Keratinocyte (primary cell): ENCODE results near the gene SMCHD1. TPM values are rescaled to one million over a fixed set of nuclear protein-coding genes. Genes with fewer than 3 reads are reported as not detected.

Source experiments
- DNase-seq: peaks from one replicate; pipeline ENCODE4 v3.0.0-alpha.2; 2011; ENCODE audit warnings: low read depth, missing footprints, low spot score
- FAIRE-seq: peaks from 2 replicates; lab custom pipeline; 2011; peaks lifted over from hg19 to GRCh38; lab: Jason Lieb, UNC
- H2AFZ ChIP-seq: 2 replicates; pipeline ENCODE4 v1.6.0; 2012; ENCODE audit warnings: low read length, control low read depth, inconsistent platforms; ENCODE audit not compliant: control insufficient read depth
- H3K27ac ChIP-seq: 2 replicates; pipeline ENCODE4 v1.5.1; 2011; ENCODE audit warnings: low read length; ENCODE audit not compliant: control insufficient read depth, insufficient read depth
- H3K27me3 ChIP-seq: 3 replicates; pipeline ENCODE4 v1.6.0; 2011; ENCODE audit warnings: low read length; ENCODE audit not compliant: control insufficient read depth, insufficient read depth; ENCODE audit errors: extremely low read depth
- H3K36me3 ChIP-seq, 2 experiments: 2 replicates in 1 of 2; 3 replicates in 1 of 2; pipeline ENCODE4 v1.5.1; 2011; ENCODE audit warnings: low read length in 2 of 2, mild to moderate bottlenecking in 1 of 2; ENCODE audit not compliant: control insufficient read depth in 2 of 2, insufficient read depth in 2 of 2; ENCODE audit errors: extremely low read depth in 1 of 2
- H3K4me1 ChIP-seq: 3 replicates; pipeline ENCODE4 v1.5.1; 2011; ENCODE audit warnings: low read length; ENCODE audit not compliant: control insufficient read depth, insufficient read depth; ENCODE audit errors: extremely low read depth
- H3K4me2 ChIP-seq: 3 replicates; pipeline ENCODE4 v1.6.0; 2011; ENCODE audit warnings: low read depth, low read length; ENCODE audit not compliant: control insufficient read depth, insufficient read depth; ENCODE audit errors: extremely low read depth
- H3K4me3 ChIP-seq, 3 experiments: fragments of 200-600 bp in 1 of 3; sonication (generic) in 1 of 3; 2 replicates in 2 of 3; 3 replicates in 1 of 3; pipeline ENCODE4 v1.5.1; 2011 to 2016; ENCODE audit warnings: low read length in 3 of 3, mild to moderate bottlenecking in 3 of 3, control low read depth in 2 of 3, inconsistent platforms in 1 of 3, low read depth in 1 of 3, mixed read lengths in 1 of 3, mixed run types in 1 of 3, moderate library complexity in 1 of 3; ENCODE audit not compliant: control insufficient read depth in 2 of 3, insufficient read depth in 2 of 3; ENCODE audit errors: extremely low read depth in 1 of 3
- H3K79me2 ChIP-seq: 2 replicates; pipeline ENCODE4 v1.6.0; 2012; ENCODE audit warnings: low read length; ENCODE audit not compliant: control insufficient read depth, insufficient read depth
- H3K9ac ChIP-seq: 3 replicates; pipeline ENCODE4 v1.6.0; 2011; ENCODE audit warnings: low read length; ENCODE audit not compliant: control insufficient read depth, insufficient read depth; ENCODE audit errors: extremely low read depth
- H3K9me1 ChIP-seq: 3 replicates; pipeline ENCODE4 v1.6.0; 2011; ENCODE audit warnings: low read length; ENCODE audit not compliant: control insufficient read depth, insufficient read depth; ENCODE audit errors: extremely low read depth
- H3K9me3 ChIP-seq: 2 replicates; pipeline ENCODE4 v1.5.1; 2012; ENCODE audit warnings: low read depth, low read length; ENCODE audit not compliant: control insufficient read depth
- H4K20me1 ChIP-seq: 3 replicates; pipeline ENCODE4 v1.6.0; 2011; ENCODE audit warnings: low read length; ENCODE audit not compliant: control insufficient read depth, insufficient read depth; ENCODE audit errors: extremely low read depth
- EZH2 ChIP-seq: IDR thresholded peaks from one replicate; pipeline ENCODE4 v1.6.1; 2012; ENCODE audit warnings: inconsistent platforms, mild to moderate bottlenecking, low read length, moderate library complexity
- dilution Hi-C: fragments of 300-500 bp; cut with MboI; formaldehyde crosslinking; loops from one replicate; pipeline ENCODE4 v1.7.0; 2020; ENCODE audit warnings: low sequenced_read_pairs; ENCODE audit not compliant: extremely low pct_ligation_motif_present
- polyA plus RNA-seq, 5 experiments: library from polyadenylated mRNA; depleted of rRNA in 3 of 5; stranded (reverse) in 3 of 5; stranded (forward) in 1 of 5; unstranded in 1 of 5; fragments of >200 nt; gene quantifications; 1 replicate in 1 of 5; 2 replicates in 3 of 5; 3 replicates in 1 of 5; pipeline versions ENCODE4 v1.2.1 to v1.2.3, GENCODE V29; 2011 to 2012; ENCODE audit warnings: missing spikeins in 2 of 5, low read depth in 1 of 5, low replicate concordance in 1 of 5
- TF ChIP-seq, protein P1 (sequence below), 3 experiments: IDR thresholded peaks in 1 of 3; conservative IDR thresholded peaks in 1 of 3; optimal IDR thresholded peaks in 1 of 3; 2 replicates in 2 of 3; 3 replicates in 1 of 3; pipeline versions ENCODE3 to v1.5.1; 2011; ENCODE audit warnings: low read length in 3 of 3, mild to moderate bottlenecking in 3 of 3, moderate library complexity in 2 of 3, control low read depth in 1 of 3, inconsistent platforms in 1 of 3; ENCODE audit not compliant: insufficient read depth in 2 of 3; ENCODE audit errors: extremely low read depth in 1 of 3

The SMCHD1 gene
- polyA plus RNA-seq, 1 donor (not counting 4 experiments of a cell fraction or from before 2014, with no cell fraction given) = 18.5 TPM

DNA sequence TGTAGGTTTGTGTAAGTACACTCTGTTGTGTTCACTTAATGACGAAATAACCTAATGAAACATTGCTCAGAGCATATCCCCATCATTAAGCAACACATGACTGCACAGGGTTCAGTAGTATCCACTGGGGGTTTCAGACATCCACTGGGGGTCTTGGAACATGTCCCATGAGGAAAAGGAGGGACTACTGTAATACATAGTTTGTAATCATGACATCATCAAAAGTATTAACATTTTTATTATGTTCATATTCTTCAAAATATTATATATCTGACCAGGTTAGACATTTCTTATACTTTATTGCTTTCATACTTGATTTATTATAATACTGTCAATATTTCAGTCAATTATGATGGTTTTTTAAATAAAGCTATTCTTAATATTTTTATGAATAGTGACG lies 136.9 kb downstream of the SMCHD1 start:
- dilution Hi-C loops = no loop called here
- no peak for DNase-seq
- Histone ChIP-seq H3K9me3 (no peaks in the 10 kb centered on the region), H2AFZ (no peak overlapping the region), H3K79me2 (no peaks in the 10 kb centered on the region), H3K4me3 (no peak overlapping the region), H3K27ac (no peak overlapping the region), H3K4me2 (no peak overlapping the region), H3K9me1 (no peaks in the 10 kb centered on the region), H3K4me1 (no peaks in the 10 kb centered on the region), H3K27me3 (no peaks in the 10 kb centered on the region), H3K9ac (no peak overlapping the region), H3K36me3 (peaks cover 2 to 11% of the 10 kb centered on the region in 2 experiments), H4K20me1 (no peaks in the 10 kb centered on the region)
- TF ChIP-seq, protein P1, sequence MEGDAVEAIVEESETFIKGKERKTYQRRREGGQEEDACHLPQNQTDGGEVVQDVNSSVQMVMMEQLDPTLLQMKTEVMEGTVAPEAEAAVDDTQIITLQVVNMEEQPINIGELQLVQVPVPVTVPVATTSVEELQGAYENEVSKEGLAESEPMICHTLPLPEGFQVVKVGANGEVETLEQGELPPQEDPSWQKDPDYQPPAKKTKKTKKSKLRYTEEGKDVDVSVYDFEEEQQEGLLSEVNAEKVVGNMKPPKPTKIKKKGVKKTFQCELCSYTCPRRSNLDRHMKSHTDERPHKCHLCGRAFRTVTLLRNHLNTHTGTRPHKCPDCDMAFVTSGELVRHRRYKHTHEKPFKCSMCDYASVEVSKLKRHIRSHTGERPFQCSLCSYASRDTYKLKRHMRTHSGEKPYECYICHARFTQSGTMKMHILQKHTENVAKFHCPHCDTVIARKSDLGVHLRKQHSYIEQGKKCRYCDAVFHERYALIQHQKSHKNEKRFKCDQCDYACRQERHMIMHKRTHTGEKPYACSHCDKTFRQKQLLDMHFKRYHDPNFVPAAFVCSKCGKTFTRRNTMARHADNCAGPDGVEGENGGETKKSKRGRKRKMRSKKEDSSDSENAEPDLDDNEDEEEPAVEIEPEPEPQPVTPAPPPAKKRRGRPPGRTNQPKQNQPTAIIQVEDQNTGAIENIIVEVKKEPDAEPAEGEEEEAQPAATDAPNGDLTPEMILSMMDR (optimal IDR thresholded peaks at IDR 0.05 in 1 of 3, IDR thresholded peaks at IDR 0.05 in 1 of 3, conservative IDR thresholded peaks at IDR 0.05 in 1 of 3; ENCODE audit: extremely low read depth in 1 of 3, insufficient read depth in 2 of 3, low read length in 3 of 3) = no peak
- TF ChIP-seq EZH2 = no peak
- FAIRE-seq = no peak

DNA sequence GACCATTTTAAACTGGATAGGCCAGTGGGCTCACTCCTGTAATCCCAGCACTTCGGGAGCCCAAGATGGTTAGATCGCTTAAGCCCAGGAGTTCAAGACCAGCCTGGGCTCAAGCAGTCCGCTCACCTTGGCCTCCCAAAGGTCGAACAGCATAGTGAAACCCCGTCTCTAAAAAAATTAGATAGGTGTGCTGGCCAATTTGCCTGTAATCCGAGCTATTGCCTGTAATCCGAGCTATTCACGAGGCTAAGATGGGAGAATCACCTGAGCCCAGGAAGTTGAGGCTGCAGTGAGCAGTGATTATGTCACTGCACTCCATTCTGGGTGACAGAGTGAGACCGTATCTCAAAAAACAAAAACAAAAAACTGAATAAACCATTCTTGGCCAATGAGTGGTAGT lies 138.6 kb downstream of the SMCHD1 start:
- Histone ChIP-seq H3K9me3 (no peaks in the 10 kb centered on the region), H4K20me1 (no peaks in the 10 kb centered on the region), H3K4me3 (no peak overlapping the region), H3K4me1 (no peaks in the 10 kb centered on the region), H3K9ac (no peak overlapping the region), H3K27me3 (no peaks in the 10 kb centered on the region), H3K27ac (no peak overlapping the region), H3K9me1 (no peaks in the 10 kb centered on the region), H3K4me2 (no peak overlapping the region), H3K79me2 (no peaks in the 10 kb centered on the region), H3K36me3 (peaks cover 4 to 11% of the 10 kb centered on the region in 2 experiments), H2AFZ (no peak overlapping the region)
- no peak for DNase-seq
- dilution Hi-C loops = no loop called here
- FAIRE-seq = no peak
- TF ChIP-seq, protein P1 (optimal IDR thresholded peaks at IDR 0.05 in 1 of 3, IDR thresholded peaks at IDR 0.05 in 1 of 3, conservative IDR thresholded peaks at IDR 0.05 in 1 of 3; ENCODE audit: extremely low read depth in 1 of 3, insufficient read depth in 2 of 3, low read length in 3 of 3) = no peak
- TF ChIP-seq EZH2 = no peak
